ENCODE data around the gene CCDC18.

CCDC18 gene

GRCh38 chr1:93321720-93322119 lies 141.2 kb downstream of the CCDC18 start:
- no peak for DNase-seq

- no peak for DNase-seq
These were observed 141.8 kb downstream of the CCDC18 start for GRCh38 chr1:93322349-93322748.

- no peak for DNase-seq
These were observed 142.8 kb downstream of the CCDC18 start for GRCh38 chr1:93323185-93323820.

- peak; percentile 83 for DNase-seq
These were observed 144.3 kb downstream of the CCDC18 start for GRCh38 chr1:93324486-93325464.
